Measurements from ENCODE around the gene ITPR1. TPM values are rescaled to one million over a fixed set of nuclear protein-coding genes. Genes with fewer than 3 reads are reported as not detected.

Gene ITPR1
- polyA plus RNA-seq, 1 of the 3 experiments (the other 2 are of a cell fraction): 5.9 TPM

DNA sequence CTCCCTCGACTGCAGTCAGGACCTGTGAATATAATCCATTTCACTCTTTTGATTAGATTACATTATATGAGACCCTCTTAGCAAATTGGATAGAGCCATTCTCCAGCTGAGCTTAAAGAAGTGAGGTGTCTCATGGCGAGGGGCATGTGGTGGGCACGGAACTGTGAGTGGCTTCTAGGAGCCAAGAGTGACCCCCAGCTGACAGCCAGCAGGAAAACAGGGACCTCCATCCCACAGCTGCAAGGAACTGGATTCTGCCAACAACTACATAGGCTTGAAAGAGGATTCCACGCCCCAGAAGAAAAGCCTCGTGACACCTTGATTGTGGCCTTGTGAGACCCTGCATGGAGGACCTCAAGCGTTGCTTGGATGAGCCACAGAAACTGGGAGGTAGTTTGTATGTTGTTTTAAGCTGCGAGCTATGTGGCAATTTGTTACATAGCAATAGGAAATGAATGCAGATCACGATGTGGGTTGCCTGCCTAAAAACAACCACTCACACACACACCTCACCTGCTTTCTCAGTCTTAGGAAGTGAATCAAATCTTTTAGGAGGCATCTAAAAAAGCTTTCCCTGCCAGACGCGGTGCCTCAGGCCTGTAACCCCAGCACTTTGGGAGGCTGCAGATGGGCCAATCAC lies 401.9 kb downstream of the ITPR1 start:
- peaks cover 0 to 8% of the 10 kb centered on the region in 2 experiments; a peak in 1 of 4 replicates for H3K4me1 ChIP-seq (ENCODE audit: control insufficient read depth in 1 of 2, insufficient read depth in 2 of 2, low read depth in 1 of 2, low read length in 1 of 2)
- H3K9me3 ChIP-seq: no peaks in the 10 kb centered on the region
- H3K9ac ChIP-seq: no peak overlapping the region
- peaks cover 5% of the 10 kb centered on the region for H3F3A ChIP-seq (replicated peaks; ENCODE audit: insufficient read depth)
- no peaks in the 10 kb centered on the region for H3K36me3 ChIP-seq (replicated peaks in 1 of 2; ENCODE audit: control insufficient read depth in 1 of 2, insufficient read depth in 2 of 2, low read length in 1 of 2)
- H4K20me1 ChIP-seq (ENCODE audit: insufficient read depth): no peaks in the 10 kb centered on the region
- no peaks in the 10 kb centered on the region for H3K79me2 ChIP-seq (ENCODE audit: insufficient read depth)
- no peak overlapping the region for H2AFZ ChIP-seq (ENCODE audit: low read depth)
- H3K9me2 ChIP-seq: no peaks in the 10 kb centered on the region
- H3K27me3 ChIP-seq (ENCODE audit: insufficient read depth): no peaks in the 10 kb centered on the region
- no peak overlapping the region for H3K4me3 ChIP-seq (ENCODE audit: low read depth in 2 of 2, low read length in 1 of 2)
- WGBS (ENCODE audit: low lambda C conversion rate): 67% methylated on average over 10 of the region's 10 CpGs
- TF ChIP-seq RCOR1 (IDR thresholded peaks at IDR 0.05; ENCODE audit: low read length): no peak
- no peak for TF ChIP-seq TEAD4 (IDR thresholded peaks at IDR 0.05; ENCODE audit: borderline replicate concordance, insufficient read depth)
- no peak for TF ChIP-seq FOXJ3 (CRISPR knock-in tag; IDR thresholded peaks at IDR 0.05)
- no peak for TF ChIP-seq RAD21 (IDR thresholded peaks at IDR 0.05; ENCODE audit: low read length)
- no peak for TF ChIP-seq RFX5 (IDR thresholded peaks at IDR 0.05; ENCODE audit: low read length)
- no peak for TF ChIP-seq RXRA (IDR thresholded peaks at IDR 0.05; ENCODE audit: borderline replicate concordance, low read depth)
- no peak for TF ChIP-seq TAF1 (IDR thresholded peaks at IDR 0.05; ENCODE audit: borderline replicate concordance, low read depth, low read length)
- TF ChIP-seq, protein P1, sequence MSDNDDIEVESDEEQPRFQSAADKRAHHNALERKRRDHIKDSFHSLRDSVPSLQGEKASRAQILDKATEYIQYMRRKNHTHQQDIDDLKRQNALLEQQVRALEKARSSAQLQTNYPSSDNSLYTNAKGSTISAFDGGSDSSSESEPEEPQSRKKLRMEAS (IDR thresholded peaks at IDR 0.05; ENCODE audit: low read depth): no peak
- no peak for TF ChIP-seq CHD2 (IDR thresholded peaks at IDR 0.05; ENCODE audit: low read length, partially characterized antibody)
- no peak for TF ChIP-seq EP300 (IDR thresholded peaks at IDR 0.05; ENCODE audit: borderline replicate concordance in 1 of 2, low read depth in 1 of 2, low read length in 1 of 2)
- TF ChIP-seq NRF1 (IDR thresholded peaks at IDR 0.05; ENCODE audit: low read depth, low read length): no peak
- DNase-seq: no peak
- ChIA-PET POLR2A (no interaction called here), CTCF (interaction anchor here (0.9 kb wide), 1 partner anchor 85 kb away, joined by 5 read pairs; no protein-coding TSS in a partner anchor)
- no peak overlapping the region for H3K27ac ChIP-seq (ENCODE audit: low read depth in 2 of 2, low read length in 1 of 2)
- no peak overlapping the region for H3K4me2 ChIP-seq

DNA sequence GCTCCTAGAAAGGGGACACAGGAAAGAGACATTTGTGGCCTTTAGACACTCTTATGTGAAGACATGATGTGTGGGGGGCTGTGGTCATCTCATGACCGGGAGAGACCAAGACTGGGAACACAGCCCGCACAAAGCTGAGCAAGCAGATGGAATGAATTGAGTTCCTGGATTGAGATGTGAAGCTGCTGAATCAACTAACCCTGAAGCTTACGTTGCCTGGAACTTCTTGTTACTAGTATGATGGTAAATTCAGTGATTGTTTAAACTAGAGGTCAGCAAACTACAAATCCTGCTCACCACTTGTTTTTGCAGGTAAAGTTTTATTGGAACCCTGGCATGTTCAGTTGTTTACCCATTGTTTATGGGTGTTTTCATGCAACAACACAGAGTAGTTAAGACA lies 402.7 kb downstream of the ITPR1 start:
- 93% methylated on average over 3 of the region's 3 CpGs for WGBS (ENCODE audit: low lambda C conversion rate)
- Histone ChIP-seq H3K27me3 (ENCODE audit: insufficient read depth) (no peaks in the 10 kb centered on the region), H3K9me2 (no peaks in the 10 kb centered on the region), H3K4me1 (ENCODE audit: control insufficient read depth in 1 of 2, insufficient read depth in 2 of 2, low read depth in 1 of 2, low read length in 1 of 2) (peaks cover 0 to 8% of the 10 kb centered on the region in 2 experiments; a peak in 1 of 4 replicates), H2AFZ (ENCODE audit: low read depth) (no peak overlapping the region), H3K4me3 (ENCODE audit: low read depth in 2 of 2, low read length in 1 of 2) (no peak overlapping the region), H3K79me2 (ENCODE audit: insufficient read depth) (no peaks in the 10 kb centered on the region), H4K20me1 (ENCODE audit: insufficient read depth) (no peaks in the 10 kb centered on the region), H3K4me2 (no peak overlapping the region), H3F3A (replicated peaks; ENCODE audit: insufficient read depth) (peaks cover 5% of the 10 kb centered on the region), H3K27ac (ENCODE audit: low read depth in 2 of 2, low read length in 1 of 2) (no peak overlapping the region), H3K9ac (no peak overlapping the region), H3K36me3 (replicated peaks in 1 of 2; ENCODE audit: control insufficient read depth in 1 of 2, insufficient read depth in 2 of 2, low read length in 1 of 2) (no peaks in the 10 kb centered on the region), H3K9me3 (no peaks in the 10 kb centered on the region)
- POLR2A ChIA-PET: no interaction called here
- CTCF ChIA-PET: interaction anchor here (0.9 kb wide), 1 partner anchor 84 kb away, joined by 5 read pairs; no protein-coding TSS in a partner anchor
- TF ChIP-seq EZH2phosphoT487 (IDR thresholded peaks at IDR 0.05; ENCODE audit: borderline replicate concordance, low read depth): no peak
- TF ChIP-seq TAF1 (IDR thresholded peaks at IDR 0.05; ENCODE audit: borderline replicate concordance, low read depth, low read length): no peak
- TF ChIP-seq GABPA (IDR thresholded peaks at IDR 0.05; ENCODE audit: low read depth): no peak
- no peak for TF ChIP-seq ELF1 (IDR thresholded peaks at IDR 0.05)
- no peak for TF ChIP-seq MEF2A (IDR thresholded peaks at IDR 0.05; ENCODE audit: borderline replicate concordance, low read depth)
- TF ChIP-seq TCF12 (IDR thresholded peaks at IDR 0.05): no peak
- no peak for TF ChIP-seq POLR2AphosphoS5 (IDR thresholded peaks at IDR 0.05; ENCODE audit: low read depth, low read length)
- TF ChIP-seq YY1 (IDR thresholded peaks at IDR 0.05; ENCODE audit: low read depth): no peak
- TF ChIP-seq GATA2 (CRISPR knock-in tag; IDR thresholded peaks at IDR 0.05): no peak
- no peak for TF ChIP-seq FOXJ3 (CRISPR knock-in tag; IDR thresholded peaks at IDR 0.05)
- TF ChIP-seq SIN3A (IDR thresholded peaks at IDR 0.05; ENCODE audit: borderline replicate concordance, low read depth, low read length): no peak
- TF ChIP-seq, protein P1 (IDR thresholded peaks at IDR 0.05; ENCODE audit: low read depth): no peak
- no peak for DNase-seq

Other genes starting within 250 kb of the ITPR1 start
- gene SETMAR, start 190.0 kb upstream of the ITPR1 start, polyA plus RNA-seq (2012; rRNA removed): 10.6 and 13.3 TPM in 2 replicates
- gene SUMF1, start 26.1 kb upstream of the ITPR1 start, polyA plus RNA-seq (2012; rRNA removed): 56.9 and 74.9 TPM in 2 replicates

Data from SK-N-SH (cell line).